HG03175 (cell line): ENCODE results near the gene ANGPTL2.

ENCODE experiments used
- ATAC-seq: cut with Tn5 transposase; IDR thresholded peaks from one replicate; pipeline ENCODE4 v1.9.1; 2021; ENCODE audit warnings: mild to moderate bottlenecking, moderate library complexity; ENCODE audit not compliant: unreplicated experiment

ANGPTL2 gene

GRCh38 chr9:127137640-127138360, 15.4 kb upstream of the ANGPTL2 start:
- no peak for ATAC-seq

- ATAC-seq, result no peak
Measured at GRCh38 chr9:127136880-127137639, 14.6 kb upstream of the ANGPTL2 start.

GRCh38 chr9:127136081-127136879, 13.8 kb upstream of the ANGPTL2 start:
- no peak for ATAC-seq

GRCh38 chr9:127135056-127135745, 12.8 kb upstream of the ANGPTL2 start:
- ATAC-seq, result no peak

- no peak for ATAC-seq
Measured at GRCh38 chr9:127133739-127134167, 11.3 kb upstream of the ANGPTL2 start.

GRCh38 chr9:127132921-127133647, 10.6 kb upstream of the ANGPTL2 start:
- ATAC-seq, result no peak

- ATAC-seq, result no peak
Measured at GRCh38 chr9:127132375-127132774, 9.9 kb upstream of the ANGPTL2 start.

GRCh38 chr9:127131871-127132270, 9.4 kb upstream of the ANGPTL2 start:
- no peak for ATAC-seq

GRCh38 chr9:127130661-127131538, 8.5 kb upstream of the ANGPTL2 start:
- no peak for ATAC-seq

GRCh38 chr9:127130235-127130634, 7.8 kb upstream of the ANGPTL2 start:
- no peak for ATAC-seq

- ATAC-seq, result no peak
Measured at GRCh38 chr9:127129718-127130085, 7.3 kb upstream of the ANGPTL2 start.

- no peak for ATAC-seq
Measured at GRCh38 chr9:127129073-127129717, 6.8 kb upstream of the ANGPTL2 start.

GRCh38 chr9:127128341-127129072, 6.1 kb upstream of the ANGPTL2 start:
- ATAC-seq, result no peak

- ATAC-seq, result no peak
Measured at GRCh38 chr9:127126971-127127370, 4.5 kb upstream of the ANGPTL2 start.

GRCh38 chr9:127124792-127125191, 2.4 kb upstream of the ANGPTL2 start:
- ATAC-seq, result no peak

GRCh38 chr9:127124111-127124531, 1.7 kb upstream of the ANGPTL2 start:
- no peak for ATAC-seq

- ATAC-seq, result no peak
Measured at GRCh38 chr9:127123064-127123890, 842 bp upstream of the ANGPTL2 start.
